GM18517 (cell line): ENCODE measurements around the gene MYL7.

Source experiments
- ATAC-seq: cut with Tn5 transposase; IDR thresholded peaks from one replicate; pipeline ENCODE4 v1.9.1; 2021; ENCODE audit warnings: mild to moderate bottlenecking, moderate library complexity; ENCODE audit not compliant: unreplicated experiment

The MYL7 gene

DNA sequence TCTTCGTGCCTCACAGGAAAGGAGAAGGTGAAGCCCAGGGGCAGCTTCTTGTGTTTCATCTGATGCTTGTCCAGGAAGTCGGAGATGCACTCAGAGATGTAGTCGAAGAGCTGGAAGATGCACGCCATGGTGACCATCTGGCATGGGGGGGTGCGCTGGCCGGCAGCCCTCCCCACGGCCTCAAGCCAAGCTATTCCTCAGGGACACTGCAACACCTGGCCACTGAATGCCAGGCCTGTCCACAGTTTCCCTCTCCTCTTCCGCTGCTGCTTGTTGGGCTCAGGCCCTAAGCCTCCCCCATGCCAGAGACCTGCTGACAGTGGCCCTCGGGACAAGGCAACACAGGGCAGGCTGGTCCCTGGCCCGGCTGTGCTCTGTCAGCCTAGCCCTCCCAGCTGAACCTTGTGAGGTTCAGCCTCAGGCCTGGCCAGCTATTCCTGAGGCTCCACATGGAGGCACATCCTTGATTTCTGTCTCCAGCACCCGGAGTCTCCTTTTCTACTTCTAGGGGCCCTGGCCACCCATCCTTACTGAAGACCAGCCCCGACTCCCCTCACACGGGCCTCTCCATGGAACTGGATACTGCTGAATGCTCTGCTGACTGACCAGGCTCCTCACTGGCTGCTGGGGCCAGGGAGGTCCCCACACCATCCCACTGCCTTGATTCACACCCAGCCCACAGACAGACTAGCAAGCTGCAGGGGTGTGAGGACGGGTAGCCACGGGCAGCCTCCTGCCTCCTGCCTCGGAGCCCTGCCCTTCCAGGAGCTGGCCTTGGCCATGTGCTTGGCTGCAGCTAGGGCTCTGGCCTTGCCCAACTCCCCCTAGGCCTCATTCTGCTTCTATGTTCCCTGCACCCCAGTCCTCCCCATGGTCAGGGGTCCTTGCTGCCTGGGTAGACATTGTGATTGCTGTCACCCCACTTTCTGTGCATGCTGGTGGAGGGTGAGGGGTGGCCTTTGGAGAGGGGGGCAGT lies 10.1 kb upstream of the MYL7 start:
- ATAC-seq = no peak

DNA sequence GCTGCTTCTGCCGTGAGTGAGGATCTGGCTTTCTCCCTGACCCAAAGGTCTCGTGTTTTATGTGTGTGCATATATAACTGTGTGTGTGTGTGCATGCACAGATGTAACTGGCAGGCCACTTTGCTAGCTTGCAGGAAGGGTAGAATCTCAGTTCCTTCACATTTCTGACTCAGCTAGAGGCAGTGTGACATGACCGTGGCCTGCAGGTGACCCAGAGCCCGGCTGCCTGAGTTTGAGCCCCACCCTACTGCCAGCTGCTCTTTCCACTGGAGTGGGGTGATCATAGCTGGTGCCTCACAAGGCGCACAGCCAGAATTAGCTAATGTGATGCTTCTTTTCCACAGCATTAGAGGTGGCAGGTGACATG lies 9.3 kb upstream of the MYL7 start:
- no peak for ATAC-seq

DNA sequence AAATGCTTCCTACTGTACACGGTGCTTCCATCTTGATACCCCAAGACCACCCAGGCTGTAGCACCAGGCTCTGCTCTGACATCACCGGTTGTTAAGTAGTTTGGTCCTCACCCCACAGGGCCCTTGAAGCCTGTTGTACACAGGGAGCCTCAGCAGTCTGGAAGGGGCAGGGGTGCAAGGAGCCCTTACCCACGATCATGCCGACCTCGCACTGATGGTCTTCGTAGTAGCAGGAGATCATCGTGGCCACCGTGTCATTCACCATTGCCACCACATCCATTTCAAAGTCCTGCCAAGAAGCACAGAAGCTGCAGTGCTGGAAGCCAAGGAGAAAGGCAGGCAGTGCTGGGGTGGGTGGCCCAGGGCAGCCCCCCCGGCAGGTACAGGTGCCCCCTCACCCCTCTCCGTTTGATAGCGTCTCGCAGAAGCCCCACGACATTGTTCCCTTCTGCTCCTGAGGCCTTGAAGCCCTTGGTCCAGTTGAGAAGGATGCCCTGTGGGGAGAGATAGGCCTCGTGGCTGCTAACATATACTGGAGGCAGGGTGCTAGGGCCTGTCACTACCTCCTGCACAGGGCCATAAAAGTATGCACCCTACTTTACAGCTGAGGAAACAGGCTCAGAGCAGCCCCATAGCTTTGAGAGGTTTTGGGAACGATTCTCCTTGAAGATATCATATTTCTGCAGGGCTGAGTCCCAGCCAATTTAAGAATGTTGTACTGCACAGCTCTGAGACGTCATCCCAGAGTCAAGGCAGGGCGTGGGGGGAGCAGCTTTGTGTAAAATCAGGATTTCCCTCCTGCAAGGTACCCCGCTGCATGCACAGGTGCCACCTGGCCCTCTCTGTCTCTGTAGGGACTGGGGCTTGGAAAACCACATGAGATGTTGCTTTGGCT lies 8.7 kb upstream of the MYL7 start:
- ATAC-seq = no peak

DNA sequence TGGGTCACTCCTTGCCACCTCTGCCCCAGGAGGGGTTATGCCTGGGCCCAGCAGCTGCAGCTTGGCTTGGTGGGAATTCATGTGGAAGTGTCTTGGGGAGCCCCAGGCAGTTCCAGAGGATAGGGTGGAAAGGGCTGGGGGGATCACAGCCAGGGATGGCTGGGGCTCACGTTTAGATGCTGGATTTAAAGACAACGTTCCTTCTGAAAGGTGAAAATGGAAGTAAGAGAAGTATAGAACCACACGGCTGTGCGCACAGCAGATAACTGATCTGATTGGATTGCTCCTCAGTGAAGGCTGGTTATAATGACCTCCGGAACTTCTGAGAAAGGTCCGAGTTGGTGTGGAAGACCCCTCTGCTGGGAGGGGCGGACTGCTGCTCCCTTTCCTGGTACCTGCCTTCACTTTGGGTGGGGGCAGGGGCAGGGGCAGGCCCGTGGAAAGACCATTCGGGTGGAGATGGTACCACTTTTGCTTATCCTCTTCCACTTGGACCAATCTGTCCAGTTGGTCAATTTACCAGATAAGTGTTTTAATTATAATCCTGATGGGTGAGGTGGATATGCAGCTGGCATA lies 7.9 kb upstream of the MYL7 start:
- no peak for ATAC-seq

DNA sequence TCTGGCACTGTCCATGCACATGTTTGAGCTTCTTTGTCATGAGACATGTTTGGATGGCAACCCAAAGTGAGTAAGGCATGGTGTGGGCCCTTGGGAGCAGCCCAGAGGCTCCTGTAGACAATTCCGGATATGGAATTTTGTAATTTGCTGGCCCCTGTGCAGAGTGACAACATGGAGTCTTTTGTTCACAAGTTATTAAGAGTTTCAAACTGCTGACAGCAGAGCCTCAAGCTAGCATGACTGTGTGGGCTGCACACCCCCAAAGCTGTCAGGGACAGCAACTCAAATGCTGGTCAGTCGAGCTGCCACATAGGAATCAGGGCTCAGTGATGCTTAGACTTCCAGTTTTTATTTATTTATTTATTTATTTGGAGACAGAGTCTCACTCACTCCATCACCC lies 7.0 kb upstream of the MYL7 start:
- no peak for ATAC-seq

DNA sequence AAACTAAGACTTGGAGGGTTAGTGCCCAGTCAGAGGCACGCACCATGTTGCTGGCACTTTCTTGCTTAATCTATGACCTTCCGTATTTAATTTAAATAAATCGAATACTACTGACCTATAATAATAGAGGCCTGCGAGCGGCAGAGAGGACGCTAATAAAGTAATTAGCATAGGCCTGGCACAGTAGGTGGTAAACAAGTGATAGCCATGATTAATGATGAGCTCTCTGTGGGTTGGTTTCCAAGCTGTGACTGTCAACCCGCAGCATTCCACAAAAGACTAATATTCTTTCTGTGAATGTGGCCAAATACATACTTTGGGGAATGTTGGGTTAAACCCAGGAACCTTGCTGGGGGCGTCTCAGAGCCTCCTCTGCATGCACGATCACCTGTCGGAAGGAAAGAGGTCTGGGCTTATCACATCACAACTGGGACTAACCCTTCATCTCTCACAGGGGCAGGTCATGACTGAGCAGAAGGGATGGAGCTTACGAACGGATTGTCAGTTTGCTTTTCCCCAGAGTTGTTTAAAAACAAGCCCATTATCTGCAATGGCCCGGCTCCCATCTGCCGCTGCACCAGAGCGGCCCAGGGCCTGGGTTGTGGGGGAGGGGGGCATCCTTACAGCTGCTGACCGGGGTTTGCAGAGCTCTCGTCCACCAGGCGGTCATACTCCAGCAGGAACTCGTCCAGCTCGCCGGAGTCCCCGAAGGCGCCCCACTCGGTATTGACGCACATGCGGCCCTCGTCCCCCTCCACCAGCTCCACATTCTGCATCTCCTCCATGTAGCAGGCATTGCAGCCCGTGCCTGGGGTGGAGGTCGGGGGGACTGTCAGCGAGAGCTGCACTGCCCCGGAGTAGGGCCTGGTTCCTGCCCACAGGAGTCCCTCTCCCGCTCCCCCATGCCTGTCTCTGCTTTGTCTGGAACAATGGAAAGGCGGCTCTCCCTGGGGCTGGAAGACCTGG lies 6.2 kb upstream of the MYL7 start:
- no peak for ATAC-seq

DNA sequence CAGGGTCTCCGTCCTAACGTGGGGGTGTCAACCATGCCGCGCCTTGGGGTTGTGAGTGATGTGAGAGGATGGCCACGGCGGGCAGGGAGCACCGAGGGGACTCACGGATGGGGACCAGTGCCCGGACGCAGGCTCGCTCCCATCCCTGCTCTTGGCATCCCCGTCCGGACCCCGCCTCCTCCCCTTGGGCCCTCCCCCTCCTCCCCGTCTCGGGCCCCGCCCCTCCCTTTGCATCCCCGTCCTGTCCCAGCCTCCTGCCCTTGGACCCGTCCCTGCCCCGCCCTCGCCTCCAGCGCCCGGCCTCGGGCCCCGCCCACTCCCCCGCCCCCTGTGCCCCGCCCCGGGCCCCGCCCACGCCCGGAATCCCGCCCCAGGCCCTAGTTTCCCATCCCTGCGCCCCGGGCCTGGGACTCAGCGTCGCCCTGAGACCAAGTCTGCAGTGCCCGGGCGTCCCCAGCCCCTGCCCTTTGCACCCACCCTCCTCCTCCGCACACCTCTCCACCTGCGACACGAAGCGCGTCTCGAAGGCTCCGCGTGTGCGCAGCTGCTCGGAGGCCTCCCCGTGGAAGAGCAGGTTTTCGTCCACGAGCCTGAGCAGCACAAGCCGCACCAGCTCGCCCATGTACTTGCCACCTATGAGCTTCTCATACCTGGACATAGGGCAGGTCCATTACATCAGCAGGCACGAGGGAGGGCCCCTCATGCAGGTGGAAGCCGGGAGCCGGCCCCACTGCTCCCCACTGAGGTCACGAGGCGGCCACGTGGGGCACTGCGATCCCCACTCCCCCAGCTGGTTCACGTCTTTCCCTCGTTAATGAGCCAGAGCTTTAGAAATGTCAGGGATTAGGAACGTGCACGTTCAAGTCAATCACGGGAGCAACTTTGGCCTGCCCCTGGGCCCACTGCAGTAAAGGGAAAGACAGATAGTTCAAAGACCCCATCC lies 5.1 kb upstream of the MYL7 start:
- ATAC-seq = no peak

DNA sequence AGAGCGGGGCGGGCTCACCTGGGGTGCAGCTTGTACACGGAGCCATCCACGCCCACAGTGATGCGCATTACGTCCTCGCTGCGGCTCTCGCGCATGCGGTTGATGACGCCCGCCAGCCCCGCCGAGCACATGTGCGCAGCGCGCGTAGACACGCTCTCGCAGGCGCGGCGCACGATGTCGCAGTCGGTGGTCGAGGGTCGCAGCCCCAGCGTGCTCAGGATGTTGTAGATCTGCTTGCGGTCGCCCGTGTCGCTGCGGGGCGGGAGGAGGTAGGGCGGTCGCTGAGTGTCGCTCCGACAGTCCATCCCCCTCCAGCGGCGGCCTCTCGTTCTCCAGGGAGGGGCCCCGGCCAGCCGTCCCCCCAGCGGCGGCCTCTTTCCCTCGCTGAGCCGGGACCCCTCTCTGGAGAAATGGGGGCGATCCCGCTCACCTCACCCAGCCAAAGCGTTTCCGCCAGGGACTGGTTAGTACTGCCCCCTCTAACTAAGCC lies 4.4 kb upstream of the MYL7 start:
- no peak for ATAC-seq

DNA sequence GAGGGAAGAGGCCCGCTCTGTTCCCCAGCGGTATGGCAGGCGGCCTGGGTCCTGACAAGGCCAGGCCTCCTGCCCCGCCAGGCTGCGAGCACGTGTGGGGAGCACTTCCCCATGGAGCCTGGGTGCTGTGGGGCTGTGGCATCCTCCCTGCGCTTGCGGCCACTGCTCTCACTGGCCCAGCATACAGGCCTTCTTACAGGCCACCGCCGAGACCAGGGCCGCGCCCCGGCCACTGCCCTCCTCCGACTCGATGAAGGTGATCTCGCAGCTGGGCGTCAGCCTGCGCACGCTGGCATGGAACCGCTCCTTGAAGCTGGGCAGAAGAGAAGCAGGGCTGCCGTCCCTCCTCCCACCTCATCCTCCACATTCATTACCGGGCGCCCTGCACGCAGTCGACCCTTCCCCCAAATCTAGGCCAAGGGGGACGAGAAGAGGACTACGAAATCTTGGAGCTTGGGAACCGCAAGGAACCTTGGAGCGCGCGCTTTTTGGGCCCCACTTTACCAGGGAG lies 3.9 kb upstream of the MYL7 start:
- ATAC-seq = no peak

DNA sequence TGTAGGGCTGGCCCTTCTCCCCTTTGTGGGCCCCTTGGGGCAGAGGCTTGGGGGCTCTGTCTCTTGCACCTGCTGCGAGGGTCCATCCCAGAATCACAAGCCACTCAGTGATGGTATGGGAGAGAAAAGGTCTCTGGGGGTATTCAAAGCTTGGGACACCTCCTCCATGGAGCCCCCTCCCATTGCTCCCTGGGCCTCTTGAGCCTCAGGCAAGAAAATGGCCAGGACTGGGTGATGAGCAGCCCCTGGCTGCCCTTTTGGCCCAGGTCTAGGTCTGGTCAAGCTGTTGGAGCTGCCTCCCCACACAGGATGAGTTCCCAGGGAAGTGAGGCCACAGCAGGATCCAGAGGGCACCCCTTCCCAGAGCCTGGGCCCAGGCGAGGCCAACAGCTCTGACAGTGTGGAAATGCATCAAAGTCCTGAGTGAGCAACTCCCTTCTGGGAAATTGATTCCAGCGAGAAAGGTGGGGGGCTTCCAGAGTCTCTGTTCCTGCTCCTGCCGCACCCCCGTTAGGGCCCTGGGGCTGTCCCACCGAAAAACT lies 3.4 kb upstream of the MYL7 start:
- no peak for ATAC-seq

DNA sequence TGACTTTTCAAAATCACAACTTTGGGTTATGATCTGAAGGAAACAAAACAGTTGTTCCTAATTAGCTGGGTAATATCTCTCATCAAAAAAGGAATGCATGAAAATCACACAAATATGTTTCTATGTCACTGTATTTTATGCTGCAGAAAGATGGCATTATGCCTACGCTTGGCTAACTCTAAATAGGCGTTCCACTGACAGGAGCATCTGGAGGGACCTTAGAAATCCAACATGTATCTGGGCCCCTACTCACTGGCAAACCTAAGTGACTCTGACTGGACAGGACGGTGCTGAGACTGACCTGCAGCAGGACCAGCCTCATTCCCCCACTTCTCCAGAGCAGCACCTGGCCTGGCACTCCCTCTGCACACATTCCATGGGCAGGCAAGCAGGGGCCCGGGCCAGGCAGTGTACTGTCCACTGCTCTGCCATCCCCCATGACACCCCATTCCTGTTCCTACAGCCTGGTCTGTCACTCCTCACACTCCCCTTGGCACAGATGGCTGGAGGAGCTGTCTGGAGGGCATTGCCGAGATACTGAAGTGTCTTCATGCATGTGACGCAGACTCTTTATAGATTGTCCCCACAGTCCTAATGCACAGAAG lies 2.6 kb upstream of the MYL7 start:
- no peak for ATAC-seq

DNA sequence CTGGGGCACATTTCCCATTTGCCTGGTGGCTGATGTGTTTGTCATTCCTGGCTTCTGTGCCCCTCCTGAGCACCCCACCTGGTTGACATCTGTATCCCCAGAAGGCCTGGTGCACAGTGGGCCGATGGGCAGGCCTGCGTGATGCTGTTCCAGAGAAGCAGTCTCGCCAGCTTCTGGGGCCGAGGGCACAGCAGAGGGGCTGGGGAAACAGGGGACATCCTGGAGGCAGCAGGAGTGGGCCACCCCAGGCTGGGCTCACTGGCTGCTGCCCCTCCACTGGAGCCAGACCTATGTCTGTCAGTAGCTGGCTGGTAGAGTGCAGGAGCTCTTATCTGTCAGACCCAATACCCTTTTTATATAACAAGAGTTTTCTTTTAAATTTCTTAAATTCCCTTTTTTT lies 896 bp upstream of the MYL7 start:
- no peak for ATAC-seq

DNA sequence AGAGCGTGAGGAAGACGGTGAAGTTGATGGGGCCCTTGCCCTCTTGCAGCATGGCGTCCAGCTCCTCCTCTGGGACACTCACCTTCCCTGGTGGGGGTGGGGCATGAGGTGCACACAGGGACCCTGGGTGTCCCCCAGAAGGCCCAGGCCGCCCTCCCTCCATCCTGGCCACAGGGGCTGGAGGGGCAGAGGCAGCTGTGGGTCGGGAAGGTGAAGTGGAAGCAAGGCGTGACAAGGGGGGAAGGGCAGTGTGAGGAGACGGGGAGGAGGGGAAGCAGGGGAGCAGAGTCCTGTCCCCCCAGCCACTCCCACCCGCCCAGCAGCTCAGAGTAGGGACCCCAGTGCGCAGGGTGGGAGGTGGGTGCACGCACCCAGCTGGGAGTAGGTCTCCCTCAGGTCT lies 791 bp downstream of the MYL7 start:
- no peak for ATAC-seq

DNA sequence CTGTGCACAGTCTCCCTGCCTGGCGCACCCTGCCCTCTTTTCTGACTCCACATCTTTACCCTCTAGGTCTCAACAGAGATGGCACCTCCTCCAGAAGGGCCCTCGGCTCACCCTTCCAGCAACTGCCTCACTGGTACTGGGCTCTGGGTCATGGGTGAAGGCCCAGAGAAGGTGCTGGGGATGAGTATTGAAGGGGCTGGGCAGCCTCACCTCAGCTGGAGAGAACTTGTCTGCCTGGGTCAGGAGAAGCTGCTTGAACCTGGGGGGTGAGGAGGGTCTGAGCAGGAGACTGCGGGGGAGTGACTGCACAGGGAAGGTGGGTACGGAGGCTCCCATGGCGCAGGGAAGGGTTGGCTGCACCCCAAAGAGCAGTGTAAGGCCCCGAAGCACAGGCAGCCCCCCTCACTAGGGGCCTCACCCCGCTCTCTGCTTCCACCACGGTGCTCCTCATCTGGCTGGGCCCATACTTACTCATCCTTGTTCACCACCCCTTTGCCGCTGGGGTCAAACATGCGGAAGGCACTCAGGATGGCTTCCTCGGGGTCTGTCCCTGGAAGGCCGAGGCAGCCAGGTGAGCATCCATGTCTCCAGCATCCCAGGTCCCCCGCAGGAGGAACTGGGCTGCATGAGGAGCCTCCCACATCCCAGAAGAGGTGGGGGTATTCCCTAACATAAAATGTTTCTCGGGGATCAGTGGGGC lies 1.7 kb downstream of the MYL7 start:
- ATAC-seq = no peak

DNA sequence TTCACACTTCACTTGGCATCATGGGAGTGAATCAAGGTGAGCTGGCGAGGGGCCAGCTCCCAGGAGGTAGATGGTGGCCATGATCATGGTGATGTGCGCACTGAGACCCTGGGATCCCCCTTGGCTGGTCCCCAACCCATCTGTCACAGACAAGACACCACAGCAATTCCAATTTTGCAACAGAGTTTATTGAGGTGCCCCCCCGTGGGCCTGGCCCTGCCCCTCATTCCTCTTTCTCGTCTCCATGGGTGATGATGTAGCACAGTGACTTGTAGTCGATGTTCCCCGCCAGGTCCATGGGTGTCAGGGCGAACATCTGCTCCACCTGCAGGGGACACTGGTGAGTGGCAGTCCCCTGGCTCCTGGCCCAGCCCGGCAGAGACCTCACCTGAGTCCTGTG lies 2.4 kb downstream of the MYL7 start:
- no peak for ATAC-seq

DNA sequence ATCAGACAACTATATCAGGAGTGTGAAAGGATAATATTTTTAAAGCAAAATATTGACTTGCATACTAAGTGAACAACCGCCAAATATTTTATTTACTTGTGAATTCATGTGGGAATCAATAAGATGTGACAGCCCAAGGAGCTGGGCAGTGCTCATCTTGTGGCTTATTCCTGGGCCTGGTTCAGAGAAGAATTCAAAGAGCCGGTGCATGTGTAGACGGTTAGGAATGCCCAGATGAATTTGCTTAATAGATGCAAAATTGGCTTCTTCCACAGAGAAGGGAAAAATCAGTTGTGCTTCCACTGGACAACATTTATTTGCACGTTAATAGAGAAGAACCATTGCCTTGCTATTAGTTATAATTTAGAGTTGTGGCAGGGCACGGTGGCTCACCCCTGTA lies 4.4 kb downstream of the MYL7 start:
- ATAC-seq = no peak

DNA sequence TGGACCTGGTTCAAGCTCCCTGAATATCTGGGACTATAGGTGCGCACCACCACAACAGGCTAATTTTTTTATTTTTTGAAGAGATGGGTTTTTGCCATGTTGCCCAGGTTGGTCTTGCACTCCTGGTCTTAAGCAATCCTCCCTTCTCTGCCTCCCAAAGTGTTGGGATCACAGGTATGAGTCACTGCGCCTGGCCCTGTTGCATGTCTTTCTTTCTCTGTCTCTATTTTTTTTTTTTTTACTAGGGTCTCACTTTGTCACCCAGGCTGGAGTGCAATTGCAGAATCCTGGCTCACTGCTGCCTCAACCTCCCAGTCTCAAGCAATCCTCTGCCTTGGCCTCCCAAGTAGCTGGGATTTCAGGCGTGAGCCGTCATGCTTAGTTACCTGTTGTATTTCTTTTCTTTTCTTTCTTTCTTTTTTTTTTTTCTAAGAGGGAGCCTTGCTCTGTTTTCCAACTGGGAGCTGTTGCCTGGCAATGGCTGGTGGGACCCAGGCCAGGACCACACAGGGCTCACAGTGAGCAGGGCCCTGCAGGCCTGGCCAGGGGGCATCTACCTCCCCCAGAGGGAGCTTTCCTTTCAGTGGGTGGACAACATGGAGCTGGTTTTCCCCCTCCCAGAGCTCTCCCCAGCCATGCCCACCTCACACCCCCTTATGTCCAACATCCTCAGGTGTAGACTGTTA lies 6.0 kb downstream of the MYL7 start:
- ATAC-seq = no peak
